Measurements from ENCODE around the gene ATG13. TPM values are rescaled to one million over a fixed set of nuclear protein-coding genes. Genes with fewer than 3 reads are reported as not detected.

Gene ATG13
- total RNA-seq, 1 donor from 2014 or later, result 36.9 TPM

GRCh38 chr11:46601129-46601528 lies 16.2 kb upstream of the ATG13 start:
- no peak for FAIRE-seq
- Histone ChIP-seq H3K36me3 (ENCODE audit: control insufficient read depth, insufficient read depth, low read length) (peaks cover 2% of the 10 kb centered on the region), H3K4me3 (ENCODE audit: low read depth, low read length) (no peak overlapping the region), H3K27me3 (ENCODE audit: control insufficient read depth, insufficient read depth, low read length) (no peaks in the 10 kb centered on the region)
- TF ChIP-seq, protein P1, sequence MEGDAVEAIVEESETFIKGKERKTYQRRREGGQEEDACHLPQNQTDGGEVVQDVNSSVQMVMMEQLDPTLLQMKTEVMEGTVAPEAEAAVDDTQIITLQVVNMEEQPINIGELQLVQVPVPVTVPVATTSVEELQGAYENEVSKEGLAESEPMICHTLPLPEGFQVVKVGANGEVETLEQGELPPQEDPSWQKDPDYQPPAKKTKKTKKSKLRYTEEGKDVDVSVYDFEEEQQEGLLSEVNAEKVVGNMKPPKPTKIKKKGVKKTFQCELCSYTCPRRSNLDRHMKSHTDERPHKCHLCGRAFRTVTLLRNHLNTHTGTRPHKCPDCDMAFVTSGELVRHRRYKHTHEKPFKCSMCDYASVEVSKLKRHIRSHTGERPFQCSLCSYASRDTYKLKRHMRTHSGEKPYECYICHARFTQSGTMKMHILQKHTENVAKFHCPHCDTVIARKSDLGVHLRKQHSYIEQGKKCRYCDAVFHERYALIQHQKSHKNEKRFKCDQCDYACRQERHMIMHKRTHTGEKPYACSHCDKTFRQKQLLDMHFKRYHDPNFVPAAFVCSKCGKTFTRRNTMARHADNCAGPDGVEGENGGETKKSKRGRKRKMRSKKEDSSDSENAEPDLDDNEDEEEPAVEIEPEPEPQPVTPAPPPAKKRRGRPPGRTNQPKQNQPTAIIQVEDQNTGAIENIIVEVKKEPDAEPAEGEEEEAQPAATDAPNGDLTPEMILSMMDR (IDR thresholded peaks at IDR 0.05; ENCODE audit: insufficient read depth, low read length, severe bottlenecking), result no peak
- DNase-seq (ENCODE audit: low read depth), result no peak

DNA sequence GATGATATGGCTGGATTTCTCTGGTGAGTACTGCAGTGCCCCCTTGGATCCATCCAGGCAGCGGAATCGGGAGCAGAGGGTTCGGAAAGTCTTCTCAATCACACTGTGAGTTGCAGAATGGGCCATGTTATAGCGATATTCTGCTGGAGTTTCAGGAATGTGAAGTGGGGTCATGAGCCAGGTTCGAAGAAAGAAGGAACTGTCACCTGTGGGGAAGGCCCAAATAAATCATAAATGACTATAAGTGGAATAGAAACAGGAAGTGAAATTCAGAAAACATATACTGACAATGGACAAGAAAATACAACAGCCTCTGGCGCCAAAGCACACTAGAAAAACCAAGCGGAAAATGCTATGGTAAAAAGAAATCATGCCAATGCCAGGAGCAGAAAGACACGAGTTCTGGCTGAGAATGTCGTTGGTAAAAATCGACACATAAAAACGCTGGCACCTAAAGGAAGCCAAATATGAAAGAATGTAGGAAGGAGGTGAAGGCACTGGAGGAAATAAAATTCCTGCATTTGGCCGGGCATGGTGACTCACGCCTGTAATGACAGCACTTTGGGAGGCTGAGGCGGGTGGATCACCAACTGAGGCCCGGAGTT lies 13.5 kb upstream of the ATG13 start:
- FAIRE-seq, result no peak
- Histone ChIP-seq H3K36me3 (ENCODE audit: control insufficient read depth, insufficient read depth, low read length) (peaks cover 2% of the 10 kb centered on the region), H3K27me3 (ENCODE audit: control insufficient read depth, insufficient read depth, low read length) (no peaks in the 10 kb centered on the region), H3K4me3 (ENCODE audit: low read depth, low read length) (no peak overlapping the region)
- DNase-seq (ENCODE audit: low read depth), result no peak
- TF ChIP-seq, protein P1 (IDR thresholded peaks at IDR 0.05; ENCODE audit: insufficient read depth, low read length, severe bottlenecking), result no peak

DNA sequence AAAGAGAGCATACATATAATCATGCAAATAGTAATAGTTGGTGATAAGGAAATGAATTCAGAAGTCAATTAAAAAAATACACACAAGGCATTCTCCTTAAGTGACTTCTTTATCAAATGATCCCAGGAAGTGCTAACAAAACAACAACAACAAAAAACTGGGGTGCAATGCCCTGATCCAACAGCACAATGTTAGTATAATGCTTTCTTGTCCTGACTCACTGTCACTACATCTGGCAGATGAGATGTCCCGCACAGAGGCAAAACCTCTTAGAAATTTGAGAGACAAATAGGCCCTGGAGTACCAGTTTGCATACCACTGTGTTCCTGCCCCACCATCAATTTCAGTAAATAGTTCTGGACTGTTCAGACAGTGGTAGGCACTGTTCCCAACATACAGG lies 12.6 kb upstream of the ATG13 start:
- FAIRE-seq, result no peak

GRCh38 chr11:46607516-46607915 lies 9.8 kb upstream of the ATG13 start:
- TF ChIP-seq, protein P1 (IDR thresholded peaks at IDR 0.05; ENCODE audit: insufficient read depth, low read length, severe bottlenecking), result no peak
- no peak overlapping the region for H3K4me3 ChIP-seq (ENCODE audit: low read depth, low read length)
- FAIRE-seq, result no peak

More for the DNA sequence above, 12.6 kb upstream of the ATG13 start:
- H3K36me3 ChIP-seq (ENCODE audit: control insufficient read depth, insufficient read depth, low read length), result peaks cover 2% of the 10 kb centered on the region
- DNase-seq (ENCODE audit: low read depth), result no peak
- no peak overlapping the region for H3K4me3 ChIP-seq (ENCODE audit: low read depth, low read length)
- TF ChIP-seq, protein P1 (IDR thresholded peaks at IDR 0.05; ENCODE audit: insufficient read depth, low read length, severe bottlenecking), result no peak
- no peaks in the 10 kb centered on the region for H3K27me3 ChIP-seq (ENCODE audit: control insufficient read depth, insufficient read depth, low read length)

GRCh38 chr11:46609386-46609785 lies 8.0 kb upstream of the ATG13 start:
- no peak for DNase-seq (ENCODE audit: low read depth)

More at GRCh38 chr11:46607516-46607915, 9.8 kb upstream of the ATG13 start:
- Histone ChIP-seq H3K36me3 (ENCODE audit: control insufficient read depth, insufficient read depth, low read length) (peaks cover 2% of the 10 kb centered on the region), H3K27me3 (ENCODE audit: control insufficient read depth, insufficient read depth, low read length) (no peaks in the 10 kb centered on the region)
- DNase-seq (ENCODE audit: low read depth), result no peak

More at GRCh38 chr11:46609386-46609785, 8.0 kb upstream of the ATG13 start:
- no peaks in the 10 kb centered on the region for H3K27me3 ChIP-seq (ENCODE audit: control insufficient read depth, insufficient read depth, low read length)
- H3K4me3 ChIP-seq (ENCODE audit: low read depth, low read length), result no peak overlapping the region
- no peak for FAIRE-seq
- H3K36me3 ChIP-seq (ENCODE audit: control insufficient read depth, insufficient read depth, low read length), result no peaks in the 10 kb centered on the region
- TF ChIP-seq, protein P1 (IDR thresholded peaks at IDR 0.05; ENCODE audit: insufficient read depth, low read length, severe bottlenecking), result no peak
